GM13976 (cell line): ENCODE results near the gene TCAF1.
"Not testable (repeated sequence)": the region's sequence is repeated elsewhere in the genome, so short reads cannot be mapped to it uniquely, and the experiment has no call there.

Experiments used
- DNase-seq: peaks from one replicate; pipeline ENCODE4 v3.0.0; 2012; ENCODE audit warnings: low spot score
- in situ Hi-C: fragments of 300-500 bp; cut with MboI; formaldehyde crosslinking; loops from one replicate; pipeline ENCODE4 v1.12.0; 2022; ENCODE audit warnings: low sequenced_read_pairs, mixed read lengths, inconsistent platforms; ENCODE audit not compliant: unreplicated experiment

The TCAF1 gene

GRCh38 chr7:143823634-143824294, 78.2 kb downstream of the TCAF1 start:
- in situ Hi-C loops, DNase-seq: not testable (repeated sequence)

DNA sequence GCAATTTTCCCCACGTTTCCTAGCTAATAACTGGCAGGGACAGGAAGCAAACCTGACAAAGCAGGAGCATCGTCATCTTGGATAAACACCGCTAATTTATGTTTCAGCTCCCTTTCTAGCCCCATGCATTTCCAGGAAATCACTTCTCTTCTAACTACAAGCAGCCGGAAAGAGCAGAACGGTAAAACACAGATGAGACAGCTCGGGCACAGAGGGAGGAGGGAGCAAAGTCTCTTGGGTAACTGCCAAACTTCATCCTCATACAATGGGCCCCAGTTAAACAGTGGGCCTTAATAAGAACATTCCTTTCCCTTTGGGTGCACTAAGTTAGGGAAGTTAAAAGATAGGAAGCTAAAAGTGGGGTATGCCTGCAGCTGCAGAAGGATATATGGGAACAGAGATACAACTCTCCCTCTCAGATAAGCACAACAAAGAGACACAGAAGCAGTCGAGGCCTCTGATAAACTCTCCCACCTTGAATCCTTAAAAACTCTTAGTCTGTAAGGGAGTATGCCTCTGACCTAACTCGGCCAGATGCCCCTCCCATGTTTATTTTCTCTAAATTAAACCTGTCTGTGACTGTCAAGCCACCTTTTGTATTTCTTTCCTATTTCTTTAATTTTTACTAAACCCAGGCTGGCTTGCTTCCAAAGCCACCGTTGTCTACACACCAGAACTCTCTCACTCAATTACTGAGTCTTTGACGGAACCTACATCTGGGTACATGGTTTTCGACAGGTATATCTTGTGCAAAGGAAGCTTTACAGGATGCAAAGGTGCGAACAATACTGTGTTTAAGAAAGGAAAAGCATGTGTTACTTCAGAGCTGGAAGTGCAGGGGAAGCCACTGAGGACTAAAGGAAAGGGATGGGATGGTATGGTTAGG, 80.3 kb downstream of the TCAF1 start:
- in situ Hi-C loops, DNase-seq: not testable (repeated sequence)

DNA sequence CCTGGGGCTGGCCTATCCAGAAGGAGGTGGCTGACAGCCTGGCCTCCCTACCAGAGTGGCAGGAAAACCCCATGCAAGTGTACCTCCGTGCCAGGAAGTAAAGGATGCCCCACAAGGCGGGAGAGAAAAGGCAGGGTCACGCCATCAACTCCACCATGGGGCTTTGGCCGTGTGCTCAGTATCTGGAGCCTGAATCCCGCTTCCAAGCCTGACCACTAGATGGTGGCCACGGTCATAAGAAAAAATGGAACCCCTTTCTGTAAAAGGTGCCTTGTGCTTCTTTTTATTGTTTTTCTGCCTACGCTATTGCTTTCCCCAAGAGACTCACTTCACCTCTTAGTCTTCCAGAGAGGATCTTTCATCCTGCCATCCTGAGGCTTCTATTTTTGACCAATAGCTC, 84.1 kb downstream of the TCAF1 start:
- in situ Hi-C loops, DNase-seq: not testable (repeated sequence)

GRCh38 chr7:143816471-143817133, 85.4 kb downstream of the TCAF1 start:
- DNase-seq, in situ Hi-C loops: not testable (repeated sequence)

DNA sequence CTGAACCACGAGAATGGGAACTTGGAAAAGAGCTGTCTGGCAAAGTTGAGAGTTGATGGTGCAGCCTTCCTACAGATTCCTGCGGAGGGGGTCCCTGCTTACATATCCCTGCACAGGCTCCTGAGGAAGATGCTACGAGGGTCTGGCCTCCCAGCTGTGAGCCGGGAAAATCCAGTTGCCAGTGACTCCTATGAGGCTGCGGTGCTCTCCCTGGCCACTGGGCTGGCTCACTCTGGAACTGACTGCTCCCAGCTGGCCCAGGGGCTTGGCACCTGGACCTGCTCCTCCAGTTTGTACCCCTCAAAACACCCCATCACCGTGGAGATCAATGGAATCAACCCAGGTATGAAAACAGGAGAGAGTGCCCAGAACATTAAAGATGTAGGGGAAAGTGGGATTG, 91.3 kb downstream of the TCAF1 start:
- DNase-seq, in situ Hi-C loops: not testable (repeated sequence)

- DNase-seq, in situ Hi-C loops: not testable (repeated sequence)
Observed at GRCh38 chr7:143806664-143807071, 95.3 kb downstream of the TCAF1 start.
